SK-N-SH treated with all-trans-retinoic acid at 6 μM for 48 hours (cell line): Measurements from ENCODE around the gene PYDC2.

ENCODE experiments used
- ATAC-seq: fragments of 200-7000 bp; cut with Tn5 transposase; 3 replicates; pipeline ENCODE4 v1.9.1; 2020; ENCODE audit warnings: mild to moderate bottlenecking, moderate library complexity
- ARNTL ChIP-seq: fragments of 450-650 bp; formaldehyde crosslinking; IDR thresholded peaks from 2 replicates; pipeline ENCODE4 v1.5.0; 2020; ENCODE audit warnings: low read depth, mild to moderate bottlenecking, moderate library complexity, borderline replicate concordance
- BACH2 ChIP-seq: fragments of 250-450 bp; sonication (Bioruptor Pico); IDR thresholded peaks from 2 replicates; pipeline ENCODE4 v1.9.0; 2021; ENCODE audit warnings: mild to moderate bottlenecking, borderline replicate concordance
- CREB5 ChIP-seq: fragments of 250-450 bp; sonication (Bioruptor Pico); IDR thresholded peaks from 2 replicates; pipeline ENCODE4 v1.5.1; 2020; ENCODE audit warnings: low read depth, mild to moderate bottlenecking, moderate library complexity
- CSDC2 ChIP-seq: fragments of 250-450 bp; sonication (Bioruptor Pico); IDR thresholded peaks from 2 replicates; pipeline ENCODE4 v1.5.0; 2020; ENCODE audit warnings: mild to moderate bottlenecking, moderate library complexity
- CSRNP3 ChIP-seq: fragments of 250-450 bp; sonication (Bioruptor Pico); IDR thresholded peaks from 2 replicates; pipeline ENCODE4 v1.5.1; 2021; ENCODE audit warnings: mild to moderate bottlenecking, moderate library complexity
- ESRRG ChIP-seq: fragments of 250-450 bp; sonication (Bioruptor Pico); IDR thresholded peaks from 2 replicates; pipeline ENCODE4 v1.6.1; 2021; ENCODE audit warnings: mild to moderate bottlenecking
- GLIS3 ChIP-seq: fragments of 250-450 bp; sonication (Bioruptor Pico); IDR thresholded peaks from 2 replicates; pipeline ENCODE4 v1.5.0; 2020; ENCODE audit warnings: mild to moderate bottlenecking, moderate library complexity
- PATZ1 ChIP-seq: fragments of 250-450 bp; sonication (Bioruptor Pico); IDR thresholded peaks from 2 replicates; pipeline ENCODE4 v1.8.0; 2020; ENCODE audit warnings: mild to moderate bottlenecking, moderate library complexity, borderline replicate concordance
- POU6F1 ChIP-seq: fragments of 250-450 bp; sonication (Bioruptor Pico); IDR thresholded peaks from 2 replicates; pipeline ENCODE4 v1.8.0; 2021; ENCODE audit warnings: low read depth, mild to moderate bottlenecking, moderate library complexity, borderline replicate concordance
- PPARA ChIP-seq: fragments of 250-450 bp; sonication (Bioruptor Pico); IDR thresholded peaks from 2 replicates; pipeline ENCODE4 v1.5.0; 2020; ENCODE audit warnings: mild to moderate bottlenecking, borderline replicate concordance
- RARB ChIP-seq: fragments of 250-450 bp; sonication (Bioruptor Pico); IDR thresholded peaks from 2 replicates; pipeline ENCODE4 v1.8.0; 2021; ENCODE audit warnings: mild to moderate bottlenecking, moderate library complexity
- SNAI2 ChIP-seq: fragments of 250-450 bp; sonication (Bioruptor Pico); IDR thresholded peaks from 2 replicates; pipeline ENCODE4 v1.5.0; 2020; ENCODE audit warnings: mild to moderate bottlenecking, moderate library complexity
- TCF4 ChIP-seq: fragments of 250-450 bp; sonication (Bioruptor Pico); IDR thresholded peaks from 2 replicates; pipeline ENCODE4 v1.8.0; 2021; ENCODE audit warnings: mild to moderate bottlenecking, moderate library complexity, borderline replicate concordance
- TOX ChIP-seq: fragments of 250-450 bp; sonication (Bioruptor Pico); IDR thresholded peaks from 2 replicates; pipeline ENCODE4 v1.8.0; 2021; ENCODE audit warnings: mild to moderate bottlenecking, moderate library complexity, borderline replicate concordance
- TSHZ2 ChIP-seq: fragments of 250-450 bp; sonication (Bioruptor Pico); IDR thresholded peaks from 2 replicates; pipeline ENCODE4 v1.5.0; 2020; ENCODE audit warnings: mild to moderate bottlenecking, moderate library complexity
- ZC3H10 ChIP-seq: fragments of 250-450 bp; sonication (Bioruptor Pico); IDR thresholded peaks from 2 replicates; pipeline ENCODE4 v1.5.1; 2021; ENCODE audit warnings: mild to moderate bottlenecking, moderate library complexity
- ZFP3 ChIP-seq: fragments of 250-450 bp; sonication (Bioruptor Pico); IDR thresholded peaks from 2 replicates; pipeline ENCODE4 v1.5.0; 2020; ENCODE audit warnings: mild to moderate bottlenecking, moderate library complexity
- ZFP30 ChIP-seq: fragments of 450-650 bp; formaldehyde crosslinking; IDR thresholded peaks from 2 replicates; pipeline ENCODE4 v1.5.0; 2022; ENCODE audit warnings: mild to moderate bottlenecking, moderate library complexity
- ZNF565 ChIP-seq: fragments of 450-650 bp; formaldehyde crosslinking; conservative IDR thresholded peaks from 2 replicates; pipeline ENCODE4 v1.5.0; 2020; ENCODE audit warnings: low read depth, mild to moderate bottlenecking, moderate library complexity
- ZNF70 ChIP-seq: fragments of 450-650 bp; formaldehyde crosslinking; IDR thresholded peaks from 2 replicates; pipeline ENCODE4 v1.5.0; 2020; ENCODE audit warnings: mild to moderate bottlenecking, moderate library complexity
- ZNF8 ChIP-seq: fragments of 450-650 bp; formaldehyde crosslinking; IDR thresholded peaks from 2 replicates; pipeline ENCODE4 v1.5.0; 2020; ENCODE audit warnings: mild to moderate bottlenecking, moderate library complexity

Gene PYDC2

GRCh38 chr3:191441687-191442086 is 19.3 kb upstream of the PYDC2 start:
- ATAC-seq, result no peak
- TF ChIP-seq PATZ1 (CRISPR knock-in tag), result no peak
- TF ChIP-seq, all 23 proteins: peak for 0

GRCh38 chr3:191444569-191444968 is 16.4 kb upstream of the PYDC2 start:
- TF ChIP-seq RARB (CRISPR knock-in tag) (no peak), TOX (CRISPR knock-in tag) (no peak), SNAI2 (no peak), PPARA (CRISPR knock-in tag) (no peak), ARNTL (CRISPR knock-in tag) (no peak), CSDC2 (no peak)
- ATAC-seq, result no peak

GRCh38 chr3:191449256-191449655 is 11.7 kb upstream of the PYDC2 start:
- no peak for ATAC-seq
- no peak for TF ChIP-seq CSDC2
- TF ChIP-seq SNAI2, result no peak
- no peak for TF ChIP-seq GLIS3
- no peak for TF ChIP-seq POU6F1 (CRISPR knock-in tag)
- no peak for TF ChIP-seq ZNF8 (CRISPR knock-in tag)
- TF ChIP-seq ZC3H10, result no peak
- TF ChIP-seq PPARA (CRISPR knock-in tag), result no peak
- TF ChIP-seq ZFP3 (CRISPR knock-in tag), result no peak
- TF ChIP-seq CREB5 (CRISPR knock-in tag), result no peak
- no peak for TF ChIP-seq ESRRG (CRISPR knock-in tag)
- TF ChIP-seq ZFP30 (CRISPR knock-in tag), result no peak
- TF ChIP-seq TCF4 (CRISPR knock-in tag), result no peak
- TF ChIP-seq TSHZ2, result no peak
- no peak for TF ChIP-seq ZNF70
- no peak for TF ChIP-seq BACH2 (CRISPR knock-in tag)
- no peak for TF ChIP-seq PATZ1 (CRISPR knock-in tag)
- TF ChIP-seq TOX (CRISPR knock-in tag), result no peak

GRCh38 chr3:191455257-191455952 is 5.6 kb upstream of the PYDC2 start:
- ATAC-seq, result no peak
- no peak for TF ChIP-seq ZFP30 (CRISPR knock-in tag)
- TF ChIP-seq ZNF565 (CRISPR knock-in tag), result no peak
- no peak for TF ChIP-seq CSRNP3 (CRISPR knock-in tag)
- no peak for TF ChIP-seq ZNF70
- TF ChIP-seq TSHZ2, result no peak
- TF ChIP-seq ESRRG (CRISPR knock-in tag), result no peak
